ENCODE results near the gene TIAM2.
A peak's percentile ranks its signal among the peaks of the same experiment; 100 is the strongest.
"Not testable (repeated sequence)": the region's sequence is repeated elsewhere in the genome, so short reads cannot be mapped to it uniquely, and the experiment has no call there.

The TIAM2 gene

DNA sequence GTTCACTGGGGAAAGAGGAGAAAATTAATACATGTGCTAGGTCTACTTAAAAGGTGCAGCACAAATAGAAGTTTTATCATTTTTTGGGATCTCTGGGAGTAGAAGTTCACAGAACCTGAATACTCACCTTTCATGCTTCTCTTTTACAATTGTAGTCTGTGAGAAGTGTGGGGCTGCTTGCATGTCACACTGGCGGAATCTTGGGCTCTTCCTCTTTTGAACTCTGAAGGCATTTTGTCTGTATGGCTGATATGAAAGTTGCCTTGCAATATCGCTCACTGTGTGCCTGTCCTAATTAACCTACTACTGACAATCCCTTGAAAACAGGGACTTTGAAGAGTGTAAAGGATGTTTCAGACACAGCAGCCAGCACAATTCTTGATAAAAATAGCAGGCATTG is 202.8 kb downstream of the TIAM2 start:
- no peak for DNase-seq (ENCODE audit: low read depth)

DNA sequence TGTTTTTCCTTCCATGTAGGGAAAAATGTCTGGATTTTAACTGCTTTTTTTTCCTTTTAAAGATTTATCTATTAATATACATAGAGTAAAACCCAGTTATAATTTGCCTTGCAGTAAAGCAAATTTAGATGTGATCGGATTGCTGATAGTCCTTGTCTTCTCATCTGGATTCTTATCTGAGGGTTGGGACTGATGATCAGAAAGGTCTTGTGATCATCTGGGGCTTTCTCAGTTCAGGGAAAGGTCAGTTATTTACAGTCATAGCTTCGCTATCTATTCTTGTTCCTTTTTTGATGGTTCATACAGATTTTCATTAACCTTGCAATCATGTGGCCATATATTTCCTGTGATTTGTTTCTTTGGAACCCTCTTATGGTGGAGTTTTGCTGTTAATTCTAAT is 204.9 kb downstream of the TIAM2 start:
- DNase-seq (ENCODE audit: low read depth) = no peak

DNA sequence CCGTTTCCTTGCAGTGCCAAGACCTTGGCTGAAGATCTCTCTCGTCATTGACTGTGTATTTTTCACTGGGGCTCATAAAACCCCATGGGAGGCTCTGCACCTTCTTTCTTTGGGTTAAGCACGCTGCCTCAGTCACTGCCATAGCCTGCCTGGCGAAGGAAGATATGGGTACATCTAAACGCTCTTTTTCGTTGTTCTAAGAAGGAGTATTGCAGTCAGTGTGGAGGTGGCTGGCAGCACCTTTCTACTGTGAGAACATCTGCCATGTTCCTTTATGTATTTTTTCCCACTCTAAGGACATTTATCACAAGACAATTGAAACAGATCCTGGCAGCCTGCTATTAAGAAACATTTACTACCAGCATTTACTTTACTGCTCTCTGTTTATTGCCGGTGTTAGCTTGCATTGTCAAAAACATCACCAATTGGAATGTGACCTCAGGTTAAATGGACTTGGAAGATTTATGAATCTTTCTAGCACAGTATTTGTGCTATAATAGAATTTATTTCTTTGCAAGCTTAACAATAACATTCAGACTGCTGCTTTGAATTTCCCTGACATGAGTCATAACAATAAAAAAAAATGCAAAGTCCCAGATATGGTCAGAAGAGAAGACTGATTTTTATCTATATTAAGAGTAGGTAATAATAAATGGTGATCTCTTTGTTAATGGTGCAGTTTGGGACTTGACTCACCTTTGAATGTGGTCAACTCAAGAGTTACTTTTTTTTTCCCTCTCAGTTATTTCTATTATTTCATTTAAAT is 206.5 kb downstream of the TIAM2 start:
- no peak for DNase-seq (ENCODE audit: low read depth)

DNA sequence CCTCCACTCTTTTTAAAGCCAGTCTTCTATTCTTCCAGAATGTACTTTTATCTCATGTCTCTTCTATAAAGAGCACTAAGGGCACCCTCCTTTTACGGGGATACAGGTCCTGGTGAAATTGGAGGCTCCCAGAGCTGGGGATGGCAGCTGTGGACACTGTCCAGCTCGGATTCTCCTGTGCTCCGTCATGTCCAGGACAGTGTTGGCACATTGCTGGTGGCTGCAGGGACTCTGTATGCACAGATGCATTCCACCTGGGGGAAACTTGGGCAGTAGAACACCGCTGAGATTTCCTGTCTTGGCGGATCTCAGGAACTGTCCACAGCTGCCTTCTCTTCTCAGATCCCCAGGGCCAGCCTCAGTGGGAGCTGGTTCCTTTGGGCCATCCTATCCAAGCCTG is 212.1 kb downstream of the TIAM2 start:
- no peak for DNase-seq (ENCODE audit: low read depth)

DNA sequence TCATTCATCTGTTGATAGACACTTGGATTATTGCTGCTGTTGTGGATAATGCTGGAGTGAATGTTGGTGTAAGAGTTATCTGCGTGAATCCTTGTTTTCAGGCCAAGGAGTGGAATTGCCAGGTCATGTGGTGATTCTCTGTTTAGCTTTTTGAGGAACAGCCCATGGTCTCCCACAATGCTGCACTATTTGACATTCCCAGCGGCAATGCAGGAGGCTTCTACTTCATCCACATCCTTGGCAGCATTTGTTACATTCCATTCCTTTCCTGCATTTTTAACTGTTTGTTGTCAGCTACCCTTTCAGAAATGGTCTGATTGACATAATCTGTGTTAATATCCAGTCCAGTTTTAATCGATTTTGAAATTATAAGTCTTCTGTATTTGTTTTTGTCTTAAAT is 217.0 kb downstream of the TIAM2 start:
- no peak for DNase-seq (ENCODE audit: low read depth)

DNA sequence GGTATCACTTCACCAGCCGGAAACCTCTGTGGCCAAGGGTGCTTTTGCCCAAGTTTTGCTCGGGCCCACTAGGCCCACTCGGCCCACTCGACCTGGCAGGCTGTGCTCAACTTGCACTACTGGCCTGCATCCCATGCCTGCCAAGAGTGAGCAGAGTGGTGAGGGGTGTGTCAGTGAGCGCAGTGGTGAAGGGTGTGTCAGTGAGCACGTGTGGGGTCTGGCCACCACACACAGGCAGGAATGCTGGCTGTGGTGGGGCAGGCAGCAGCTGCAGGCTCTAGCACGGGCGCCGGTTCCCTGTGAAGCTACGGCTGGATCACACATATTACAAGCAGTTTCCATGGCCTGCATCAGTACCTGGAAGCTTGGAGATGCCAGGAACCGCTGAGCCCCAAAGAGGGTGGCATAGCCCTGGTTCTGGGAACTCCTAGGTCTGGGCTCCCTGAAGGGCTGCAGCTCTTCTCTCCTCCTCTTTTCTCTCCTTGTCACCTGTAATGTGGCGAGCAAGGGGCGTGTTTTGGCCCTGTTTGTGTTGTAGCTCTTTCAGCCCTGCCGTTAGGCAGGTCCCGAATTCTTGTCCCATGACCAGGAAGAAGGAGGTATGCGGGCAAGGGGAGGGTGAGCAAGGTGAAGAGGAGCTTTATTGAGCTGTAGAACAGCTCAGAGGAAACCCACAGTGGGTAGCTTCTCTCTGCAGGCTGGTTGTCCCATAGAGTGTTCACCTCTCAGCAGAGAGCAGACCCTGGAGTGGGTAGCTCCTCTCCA is 217.7 kb downstream of the TIAM2 start:
- DNase-seq (ENCODE audit: low read depth) = no peak

DNA sequence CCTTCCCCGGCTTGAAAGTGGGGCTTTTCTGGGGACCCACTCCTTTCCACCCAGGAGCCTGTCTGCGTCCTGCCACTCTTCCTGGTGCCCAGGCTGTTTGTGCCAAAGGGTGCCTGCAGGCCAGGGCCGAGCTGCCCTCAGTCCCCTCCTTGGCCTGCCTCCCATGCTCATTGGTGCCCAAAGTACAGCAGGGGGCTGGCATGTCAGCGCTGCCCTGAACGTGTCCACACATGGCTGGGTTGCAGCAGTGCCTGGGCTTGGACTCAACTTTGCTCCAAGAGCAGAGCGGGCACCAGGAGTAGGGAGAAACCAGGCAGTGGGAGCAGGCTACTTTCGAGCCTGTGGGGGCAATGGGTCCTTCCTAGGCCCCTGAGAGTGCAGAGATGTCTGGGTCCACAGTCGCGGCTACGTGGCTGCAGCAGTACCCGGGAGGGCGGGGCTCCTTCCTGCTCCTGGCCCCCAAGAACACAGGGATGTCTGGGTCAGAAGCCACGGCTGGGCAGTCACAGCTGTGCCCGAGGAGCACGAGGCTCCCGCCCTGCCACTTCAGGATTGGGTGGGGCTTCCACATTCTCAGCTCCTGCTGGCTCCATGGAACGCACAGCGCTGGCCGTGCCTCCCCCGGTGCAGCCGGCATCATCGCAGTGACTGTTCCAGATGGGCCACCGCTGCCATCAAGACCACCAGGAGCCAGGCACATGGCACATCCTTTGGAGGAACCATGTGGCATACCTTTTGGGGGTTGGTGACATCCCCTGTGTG is 218.7 kb downstream of the TIAM2 start:
- no peak for DNase-seq (ENCODE audit: low read depth)

DNA sequence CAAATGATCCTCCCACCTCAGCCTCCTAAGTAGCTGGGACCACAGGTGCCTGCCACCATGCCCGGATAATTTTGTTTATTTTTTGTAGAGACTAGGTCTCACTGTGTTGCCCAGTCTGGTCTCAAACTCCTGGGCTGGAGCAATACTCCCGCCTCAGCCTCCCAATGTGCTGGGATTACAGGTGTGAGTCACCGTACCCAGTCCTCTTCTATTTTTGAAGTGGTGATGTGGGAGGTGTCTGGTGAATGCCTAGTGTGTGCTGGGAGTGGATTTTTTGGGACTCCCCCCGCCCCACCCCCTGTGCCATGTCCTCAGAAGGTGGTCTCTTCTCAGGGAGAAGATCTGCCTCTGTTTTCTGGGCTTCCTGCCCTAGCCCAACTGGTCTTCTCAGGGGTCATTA is 220.8 kb downstream of the TIAM2 start:
- no peak for DNase-seq (ENCODE audit: low read depth)

DNA sequence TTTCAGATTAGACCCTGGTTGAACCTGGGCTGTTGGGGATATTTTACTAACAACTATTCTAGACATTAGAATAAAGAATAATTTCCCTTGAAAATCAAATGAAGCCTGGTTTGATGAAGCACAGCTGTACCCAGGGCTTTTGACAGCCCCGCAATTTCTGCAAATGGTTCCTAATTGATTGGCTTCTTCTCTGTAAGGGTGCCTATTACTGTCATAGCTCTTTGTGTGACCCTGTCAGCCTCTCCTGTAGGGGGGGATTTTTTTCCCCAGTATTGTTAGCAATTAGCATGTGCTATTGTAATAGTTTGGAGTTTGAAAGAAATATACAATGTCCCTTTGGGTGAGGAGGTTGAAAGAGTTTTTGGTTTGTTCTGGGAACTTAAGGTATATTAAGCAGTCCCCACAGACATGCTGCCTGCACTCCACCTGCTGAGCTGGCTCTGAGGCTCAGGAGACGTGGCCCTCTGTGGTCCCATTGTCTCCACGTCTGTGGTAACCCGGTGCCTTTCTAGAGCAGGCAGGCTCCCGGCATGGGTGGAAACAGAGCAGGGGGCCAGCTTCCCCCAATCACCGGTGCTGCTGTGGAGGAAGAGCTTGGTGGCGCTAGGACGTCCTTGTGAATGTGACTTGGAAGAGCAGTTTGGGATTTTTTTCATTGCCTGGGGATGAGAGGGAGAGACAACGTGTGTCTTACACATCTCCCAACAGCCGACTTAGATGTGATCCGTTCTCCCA is 221.4 kb downstream of the TIAM2 start:
- DNase-seq (ENCODE audit: low read depth) = no peak

DNA sequence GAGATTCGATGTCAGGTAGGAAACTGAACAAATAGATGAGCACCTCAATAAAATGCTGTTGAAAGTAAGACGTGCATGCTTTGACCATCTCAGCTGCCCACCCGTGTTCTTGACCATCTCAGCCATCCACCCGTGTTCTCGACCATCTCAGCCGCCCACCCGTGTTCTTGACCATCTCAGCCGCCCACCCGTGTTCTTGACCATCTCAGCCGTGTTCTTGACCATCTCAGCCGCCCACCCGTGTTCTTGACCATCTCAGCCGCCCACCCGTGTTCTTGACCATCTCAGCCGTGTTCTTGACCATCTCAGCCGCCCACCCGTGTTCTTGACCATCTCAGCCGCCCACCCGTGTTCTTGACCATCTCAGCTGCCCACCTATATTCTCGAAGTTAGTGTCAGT is 223.6 kb downstream of the TIAM2 start:
- DNase-seq (ENCODE audit: low read depth) = not testable (repeated sequence)

DNA sequence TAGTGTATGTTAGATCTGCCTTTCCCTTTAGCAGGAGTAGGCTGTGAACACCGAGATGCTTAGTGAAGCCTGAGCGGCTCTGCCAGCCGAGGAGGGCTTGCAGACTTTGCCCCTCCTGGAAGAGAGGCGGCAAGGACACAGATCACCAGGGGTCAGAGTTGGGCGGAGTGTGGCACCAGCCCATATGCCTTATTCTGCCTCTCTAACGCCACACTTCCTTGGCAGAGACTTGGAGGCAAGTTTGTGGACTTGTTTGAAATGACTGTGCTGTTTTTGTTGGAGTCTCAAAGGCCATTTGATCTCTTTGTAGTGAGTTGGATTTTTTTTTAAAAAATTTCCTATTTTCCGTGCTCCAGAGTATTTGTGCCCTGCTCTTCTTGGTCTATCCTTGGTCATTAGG is 224.2 kb downstream of the TIAM2 start:
- DNase-seq (ENCODE audit: low read depth) = no peak

DNA sequence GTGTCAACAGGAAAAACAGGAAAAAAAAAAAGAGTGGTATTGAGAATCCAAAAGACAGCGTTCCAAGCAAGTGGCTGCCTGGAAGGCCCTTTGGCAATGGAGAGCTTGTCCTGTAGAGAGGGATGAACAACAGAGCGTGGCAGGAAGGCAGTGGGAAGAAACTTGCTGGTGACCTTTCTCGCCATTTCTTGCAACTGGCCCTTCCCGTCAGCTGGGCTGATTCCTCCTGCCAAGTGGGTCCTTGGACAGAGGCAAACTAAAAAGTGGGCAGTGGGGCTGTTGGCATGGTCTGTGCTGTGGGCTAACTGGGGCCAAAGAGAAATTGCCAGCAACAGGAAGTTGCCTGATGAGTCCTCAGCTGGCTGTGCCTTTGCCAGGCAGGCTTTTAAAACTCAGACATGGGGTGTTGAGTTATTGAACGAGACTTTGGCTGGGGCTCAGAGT is 224.8 kb downstream of the TIAM2 start:
- no peak for DNase-seq (ENCODE audit: low read depth)

DNA sequence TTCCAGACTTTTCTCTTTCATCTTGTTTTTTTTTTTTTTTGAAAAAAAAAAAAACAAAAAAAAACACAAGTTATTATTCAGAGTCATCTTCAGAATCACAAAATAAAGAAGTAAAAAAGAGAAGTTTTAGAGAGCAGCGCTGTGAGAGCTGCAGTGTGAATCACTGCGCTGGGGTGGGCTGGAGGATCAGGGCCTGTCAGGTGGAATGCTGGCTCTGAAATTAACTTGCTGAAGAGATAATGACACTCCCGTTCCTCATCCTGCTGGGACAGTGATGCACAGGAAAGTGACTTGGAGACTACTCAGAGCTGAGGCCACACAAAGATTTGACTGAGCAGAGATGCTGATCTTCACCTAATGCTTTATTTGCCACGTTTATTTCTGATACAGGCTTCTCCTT is 226.0 kb downstream of the TIAM2 start:
- no peak for DNase-seq (ENCODE audit: low read depth)

DNA sequence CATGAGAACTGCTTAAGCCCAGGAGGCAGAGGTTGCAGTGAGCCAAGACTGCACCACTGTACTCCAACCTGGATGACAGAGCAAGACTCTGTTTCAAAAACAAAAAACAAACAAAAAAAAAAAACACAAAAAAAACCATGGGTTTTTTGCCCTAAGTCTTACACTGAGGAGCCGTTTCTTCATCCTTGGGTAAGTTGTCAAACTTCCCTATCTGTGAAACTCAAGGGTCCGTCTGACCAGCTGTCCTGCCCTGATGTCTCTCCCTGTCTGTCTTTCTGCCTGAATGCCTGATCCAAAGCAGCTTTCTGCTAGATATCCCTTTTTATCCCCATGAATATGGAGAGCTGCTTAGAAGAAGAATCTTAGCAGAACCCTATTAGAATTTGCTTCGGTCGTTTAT is 227.4 kb downstream of the TIAM2 start:
- no peak for DNase-seq (ENCODE audit: low read depth)

DNA sequence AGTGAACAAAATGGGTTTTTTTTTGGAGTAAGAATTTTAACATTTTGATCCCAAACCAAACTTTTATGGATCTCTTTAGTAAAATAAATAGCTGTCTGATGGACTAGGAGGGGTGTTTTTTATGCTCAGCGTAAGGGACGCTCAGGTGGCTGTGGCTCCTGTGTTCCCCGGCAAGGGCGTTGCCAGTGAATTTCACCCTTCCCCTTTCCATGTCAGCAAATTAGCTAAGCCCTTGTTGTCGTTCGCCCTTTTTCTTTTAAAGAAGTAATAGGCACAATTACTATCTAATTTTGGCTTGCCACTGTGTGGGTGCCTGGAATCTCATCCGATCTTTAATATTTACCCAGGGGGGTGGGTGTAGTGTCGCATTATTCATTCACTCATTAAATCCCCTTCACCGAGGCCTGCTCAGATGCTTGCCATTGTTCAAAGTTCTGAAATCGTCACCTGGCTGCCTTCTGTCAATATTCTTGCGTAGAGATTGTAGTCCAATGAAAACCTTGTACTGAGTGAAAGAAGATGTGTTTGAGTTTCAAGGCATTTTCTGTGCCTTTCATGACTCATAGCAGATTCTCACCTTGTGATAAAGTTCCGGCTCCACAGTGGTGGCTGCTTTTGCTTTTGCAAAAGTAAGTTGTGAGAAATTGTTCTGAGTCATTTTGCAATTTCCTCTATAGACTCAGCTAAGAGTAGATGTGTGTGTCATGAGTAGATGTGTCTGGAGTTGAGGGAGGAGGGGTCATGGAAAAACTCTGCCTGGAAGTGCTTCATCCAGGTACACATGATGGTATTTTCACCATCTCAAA is 228.7 kb downstream of the TIAM2 start:
- DNase-seq (ENCODE audit: low read depth) = peak; percentile 41

DNA sequence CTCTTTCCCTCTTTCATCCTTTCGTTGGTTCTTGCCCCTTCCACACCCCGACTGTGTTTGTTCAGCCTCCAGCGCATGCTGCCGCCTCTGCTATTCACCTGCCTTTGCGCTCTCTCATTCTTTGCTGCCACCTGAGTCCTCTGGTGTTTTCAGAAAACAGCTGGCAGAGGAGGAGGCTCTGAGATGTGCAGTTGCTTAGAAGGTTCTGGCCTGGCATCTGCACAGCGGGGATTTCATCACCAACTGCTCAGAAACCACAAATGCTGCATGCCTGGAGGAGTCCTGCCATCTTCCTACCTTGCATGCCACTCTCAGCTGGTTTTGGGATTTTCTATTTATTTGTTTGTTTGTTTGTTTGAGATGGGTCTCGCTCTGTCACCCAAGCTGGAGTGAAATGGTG is 229.5 kb downstream of the TIAM2 start:
- DNase-seq (ENCODE audit: low read depth) = no peak

DNA sequence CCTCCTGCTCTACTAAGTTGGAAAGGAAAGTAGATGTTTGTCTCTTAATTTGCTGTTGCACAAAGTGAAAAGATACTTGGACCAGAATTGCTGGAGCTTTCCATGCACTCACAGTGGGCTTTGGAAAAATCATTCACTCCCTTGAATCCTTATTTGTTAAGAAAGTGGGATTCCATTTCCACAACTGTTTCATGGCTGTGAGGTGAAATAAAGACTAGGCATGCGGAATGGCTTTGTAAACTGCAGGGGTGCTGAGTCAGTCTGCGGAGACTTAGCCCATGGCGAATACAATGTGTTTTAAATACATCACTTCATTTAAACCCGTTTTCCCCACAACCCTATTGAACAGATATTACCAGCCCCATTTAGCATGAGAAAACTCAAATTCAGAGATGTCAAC is 231.9 kb downstream of the TIAM2 start:
- DNase-seq (ENCODE audit: low read depth) = no peak

DNA sequence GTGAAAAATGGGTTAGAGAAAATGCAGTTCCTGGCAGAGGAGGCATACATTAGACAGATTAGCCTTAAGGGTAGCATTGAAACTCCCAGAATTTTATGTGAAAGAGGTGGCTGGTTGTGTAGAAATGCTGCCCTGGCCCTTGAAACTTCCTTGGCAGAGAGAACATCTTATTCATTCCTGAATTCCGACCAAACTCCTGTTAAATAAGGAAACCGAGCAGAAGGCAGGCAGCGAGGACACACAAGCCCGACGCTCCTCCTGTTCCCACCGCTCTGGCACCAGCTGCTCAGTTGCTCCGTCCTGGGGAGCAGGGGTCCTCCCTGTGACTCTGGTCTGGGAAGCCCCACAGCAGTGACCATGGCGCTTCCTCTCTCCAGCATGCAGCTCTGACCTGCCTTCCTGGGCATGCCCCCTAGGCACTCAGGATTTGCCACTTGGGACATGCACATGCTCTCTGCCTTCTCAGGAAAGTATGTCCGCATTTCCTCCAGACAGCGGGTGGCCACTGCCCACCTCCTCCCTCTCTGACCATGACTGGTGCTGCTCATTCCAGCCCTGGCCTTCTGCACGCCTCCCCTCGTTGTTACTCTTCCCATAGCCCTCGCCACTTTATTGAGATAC is 233.5 kb downstream of the TIAM2 start:
- no peak for DNase-seq (ENCODE audit: low read depth)

DNA sequence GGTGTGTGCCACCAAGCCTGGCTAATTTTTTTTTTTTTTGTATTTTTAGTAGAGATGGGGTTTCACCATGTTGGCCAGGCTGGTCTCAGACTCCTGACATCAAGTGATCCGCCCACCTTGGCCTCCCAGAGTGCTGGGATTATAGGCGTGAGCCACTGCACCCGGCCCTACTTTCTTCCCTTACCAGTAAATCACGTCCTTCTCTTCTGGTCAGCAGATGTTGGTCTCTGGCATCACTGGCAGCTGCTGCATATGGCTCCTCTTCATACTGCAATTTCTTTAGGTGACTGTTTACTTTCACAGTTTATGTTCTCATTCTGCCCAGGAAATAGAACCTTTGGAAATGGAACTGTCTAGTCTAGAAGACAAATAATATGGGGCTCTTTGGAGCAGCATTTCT is 235.9 kb downstream of the TIAM2 start:
- DNase-seq (ENCODE audit: low read depth) = not testable (repeated sequence)

DNA sequence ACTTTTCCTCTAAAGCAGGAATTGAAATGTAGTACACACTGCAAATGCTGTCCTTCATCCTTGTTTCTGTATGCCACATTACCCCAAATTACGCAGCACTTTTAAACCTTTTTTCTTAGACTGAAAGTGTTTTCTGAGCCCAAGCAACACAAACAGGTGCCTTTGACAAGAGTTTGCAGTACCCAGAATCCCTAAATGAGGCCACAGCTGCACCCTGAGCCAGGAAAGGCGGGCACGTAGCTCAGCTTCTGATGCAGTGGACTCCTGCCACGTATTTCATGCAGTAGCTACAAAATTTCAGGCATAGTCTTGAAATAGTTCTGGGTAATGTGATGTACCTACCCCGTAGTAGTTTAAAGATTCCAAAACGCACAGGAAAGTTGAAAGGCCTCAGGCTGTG is 237.7 kb downstream of the TIAM2 start:
- DNase-seq (ENCODE audit: low read depth) = no peak

DNA sequence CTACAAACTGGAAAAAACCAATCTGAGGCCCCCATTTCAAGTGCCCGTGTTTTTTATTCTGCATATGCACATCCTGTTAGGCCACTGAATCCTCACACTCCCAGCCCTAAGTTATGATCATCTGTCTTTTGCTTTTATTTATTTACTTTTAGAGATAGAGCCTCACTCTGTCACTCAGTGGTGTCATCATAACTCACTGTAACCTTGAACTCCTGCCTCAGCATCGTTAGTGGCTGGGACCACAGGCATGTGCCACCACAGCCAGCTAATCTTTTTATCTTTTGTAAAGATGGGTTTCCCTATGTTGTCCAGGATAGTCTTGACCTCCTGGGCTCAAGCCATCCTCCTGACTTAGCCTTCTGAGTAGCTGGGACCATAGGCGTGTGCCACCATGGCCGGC is 239.1 kb downstream of the TIAM2 start:
- DNase-seq (ENCODE audit: low read depth) = no peak

Data from activated T-cell treated with anti-CD3 and anti-CD28 coated beads for 24 hours (primary cell).